ENCODE results near the gene PSMB5. TPM values are rescaled to one million over a fixed set of nuclear protein-coding genes. Genes with fewer than 3 reads are reported as not detected.

Gene PSMB5
- total RNA-seq, 2 experiments from 2014 or later = 20.1 to 24.5 TPM

GRCh38 chr14:23043754-23044153, 9.1 kb upstream of the PSMB5 start:
- no peaks in the 10 kb centered on the region for H3K36me3 ChIP-seq (ENCODE audit: insufficient read depth, low read length)
- DNase-seq (no peak), ATAC-seq (ENCODE audit: poor library complexity) (no peak)
- no peaks in the 10 kb centered on the region for H3K27me3 ChIP-seq (ENCODE audit: control insufficient read depth in 1 of 2, insufficient read depth in 2 of 2, low read length in 2 of 2)
- ChIA-PET POLR2A (no interaction called here), CTCF (no interaction called here)
- Mint-ChIP-seq H3K4me1 (ENCODE audit: low read depth) (no peaks in the 10 kb centered on the region), H3K27ac (no peak overlapping the region), H3K4me3 (no peak overlapping the region), H3K27me3 (no peaks in the 10 kb centered on the region), H3K36me3 (ENCODE audit: low read depth) (no peaks in the 10 kb centered on the region), H3K9me3 (no peaks in the 10 kb centered on the region)
- no peak overlapping the region for H3K4me3 ChIP-seq (ENCODE audit: low read length)
- H3K9me3 ChIP-seq (ENCODE audit: control insufficient read depth in 1 of 2, insufficient read depth in 1 of 2, low read length in 2 of 2) = no peaks in the 10 kb centered on the region
- no peak overlapping the region for H3K27ac ChIP-seq (ENCODE audit: low read depth in 1 of 2, low read length in 2 of 2)
- no peaks in the 10 kb centered on the region for H3K4me1 ChIP-seq (ENCODE audit: insufficient read depth, low read length)
- intact Hi-C loops (cut with DNase I, micrococcal nuclease) = no loop called here
- no peak for TF ChIP-seq CTCF (IDR thresholded peaks at IDR 0.05)

GRCh38 chr14:23043145-23043544, 8.4 kb upstream of the PSMB5 start:
- DNase-seq = no peak
- Histone ChIP-seq H3K4me3 (ENCODE audit: low read length) (no peak overlapping the region), H3K27me3 (ENCODE audit: control insufficient read depth in 1 of 2, insufficient read depth in 2 of 2, low read length in 2 of 2) (no peaks in the 10 kb centered on the region), H3K27ac (ENCODE audit: low read depth in 1 of 2, low read length in 2 of 2) (no peak overlapping the region), H3K36me3 (ENCODE audit: insufficient read depth, low read length) (no peaks in the 10 kb centered on the region), H3K9me3 (ENCODE audit: control insufficient read depth in 1 of 2, insufficient read depth in 1 of 2, low read length in 2 of 2) (no peaks in the 10 kb centered on the region), H3K4me1 (ENCODE audit: insufficient read depth, low read length) (no peaks in the 10 kb centered on the region)
- intact Hi-C loops (cut with DNase I, micrococcal nuclease) = no loop called here
- H3K9me3 Mint-ChIP-seq = no peaks in the 10 kb centered on the region
- H3K27ac Mint-ChIP-seq = no peak overlapping the region
- no peaks in the 10 kb centered on the region for H3K27me3 Mint-ChIP-seq
- H3K4me3 Mint-ChIP-seq = no peak overlapping the region
- no peak for TF ChIP-seq CTCF (IDR thresholded peaks at IDR 0.05)
- POLR2A ChIA-PET = no interaction called here
- no peaks in the 10 kb centered on the region for H3K36me3 Mint-ChIP-seq (ENCODE audit: low read depth)
- no peaks in the 10 kb centered on the region for H3K4me1 Mint-ChIP-seq (ENCODE audit: low read depth)
- no peak for ATAC-seq (ENCODE audit: poor library complexity)
- CTCF ChIA-PET = no interaction called here

GRCh38 chr14:23042162-23042965, 7.7 kb upstream of the PSMB5 start, which contains the start of gene PSMB11:
Gene PSMB11 (plus strand): TSS chr14:23042212. CDS start chr14:23042226, 14 bp downstream.
- ChIA-PET CTCF (no interaction called here), POLR2A (no interaction called here)
- Mint-ChIP-seq H3K4me3 (no peak within 1 kb of the TSS), H3K9me3 (no peaks in the 10 kb centered on the region), H3K27me3 (no peaks in the 10 kb centered on the region), H3K4me1 (ENCODE audit: low read depth) (no peaks in the 10 kb centered on the region), H3K36me3 (ENCODE audit: low read depth) (no peaks in the 10 kb centered on the region), H3K27ac (no peak within 1 kb of the TSS)
- Histone ChIP-seq H3K27me3 (ENCODE audit: control insufficient read depth in 1 of 2, insufficient read depth in 2 of 2, low read length in 2 of 2) (no peaks in the 10 kb centered on the region), H3K27ac (ENCODE audit: low read depth in 1 of 2, low read length in 2 of 2) (no peak within 1 kb of the TSS), H3K4me1 (ENCODE audit: insufficient read depth, low read length) (no peaks in the 10 kb centered on the region), H3K36me3 (ENCODE audit: insufficient read depth, low read length) (no peaks in the 10 kb centered on the region), H3K9me3 (ENCODE audit: control insufficient read depth in 1 of 2, insufficient read depth in 1 of 2, low read length in 2 of 2) (no peaks in the 10 kb centered on the region), H3K4me3 (ENCODE audit: low read length) (no peak within 1 kb of the TSS)
- intact Hi-C loops (cut with DNase I, micrococcal nuclease) = no loop called here
- DNase-seq (no peak), ATAC-seq (ENCODE audit: poor library complexity) (no peak)
- TF ChIP-seq CTCF (IDR thresholded peaks at IDR 0.05) = no peak

Data from CD4-positive, alpha-beta T cell (primary cell).